ENCODE data around the gene PHLDB2. TPM values are rescaled to one million over a fixed set of nuclear protein-coding genes. Genes with fewer than 3 reads are reported as not detected.

Gene PHLDB2
- total RNA-seq, 1 experiment from 2014 or later: 90.1 TPM

GRCh38 chr3:111955876-111956275 lies 96.8 kb downstream of the PHLDB2 start:
- CTCF ChIA-PET: no interaction called here
- Histone ChIP-seq H3K4me2 (ENCODE audit: low read length) (no peak overlapping the region), H3K9me2 (replicated peaks; ENCODE audit: low read length) (no peaks in the 10 kb centered on the region), H3K36me3 (ENCODE audit: low read depth, low read length) (peaks cover 44% of the 10 kb centered on the region), H4K20me1 (ENCODE audit: low read length) (no peaks in the 10 kb centered on the region), H3K4me1 (ENCODE audit: insufficient read depth, low read length) (no peaks in the 10 kb centered on the region), H3K4me3 (ENCODE audit: low read length) (no peak overlapping the region), H3K9me3 (ENCODE audit: low read length) (no peaks in the 10 kb centered on the region), H3K9ac (ENCODE audit: low read length) (no peak overlapping the region), H3K27ac (ENCODE audit: low read length) (no peak overlapping the region), H2AFZ (ENCODE audit: low read length) (no peak overlapping the region), H3K79me2 (ENCODE audit: low read length) (no peaks in the 10 kb centered on the region), H3K27me3 (ENCODE audit: low read length) (no peaks in the 10 kb centered on the region), H3F3A (ENCODE audit: low read length, unreplicated experiment) (no peaks in the 10 kb centered on the region)
- DNase-seq (no peak), ATAC-seq (no peak)
- BruUV-seq (replicated peaks): no TSS peak
- TF ChIP-seq EZH2 (IDR thresholded peaks at IDR 0.05; ENCODE audit: low read length, unreplicated experiment): no peak
- no peak for TF ChIP-seq CTCF (conservative IDR thresholded peaks at IDR 0.05; ENCODE audit: low read depth, low read length)
- no peak for TF ChIP-seq EZH2phosphoT487 (IDR thresholded peaks at IDR 0.05; ENCODE audit: borderline replicate concordance, low read length)
- intact Hi-C loops (cut with micrococcal nuclease): no loop called here
- POLR2A ChIA-PET (ENCODE audit: unreplicated experiment): interaction anchor here (0.6 kb wide), 1 partner anchor 31 kb away, joined by 4 read pairs; no protein-coding TSS in a partner anchor

- Histone ChIP-seq H3K36me3 (ENCODE audit: low read depth, low read length) (peaks cover 41% of the 10 kb centered on the region), H2AFZ (ENCODE audit: low read length) (no peak overlapping the region)
- intact Hi-C loops (cut with micrococcal nuclease): no loop called here
Observed at GRCh38 chr3:111956449-111956848, 97.4 kb downstream of the PHLDB2 start.

More at GRCh38 chr3:111956449-111956848, 97.4 kb downstream of the PHLDB2 start:
- H3K27me3 ChIP-seq (ENCODE audit: low read length): no peaks in the 10 kb centered on the region
- no TSS peak for BruUV-seq (replicated peaks)
- no peak overlapping the region for H3K4me2 ChIP-seq (ENCODE audit: low read length)
- H3K4me3 ChIP-seq (ENCODE audit: low read length): no peak overlapping the region
- DNase-seq: no peak
- 0 out of 2 replicates have a peak, but pooled peaks cover 2% of the 10 kb centered on the region for H3K4me1 ChIP-seq (ENCODE audit: insufficient read depth, low read length)
- no peak overlapping the region for H3K27ac ChIP-seq (ENCODE audit: low read length)
- ChIA-PET CTCF (no interaction called here), POLR2A (ENCODE audit: unreplicated experiment) (interaction anchor here (0.6 kb wide), 1 partner anchor 32 kb away, joined by 4 read pairs; no protein-coding TSS in a partner anchor)
- H3K9me3 ChIP-seq (ENCODE audit: low read length): no peaks in the 10 kb centered on the region
- no peak for ATAC-seq
- TF ChIP-seq EZH2phosphoT487 (IDR thresholded peaks at IDR 0.05; ENCODE audit: borderline replicate concordance, low read length) (no peak), EZH2 (IDR thresholded peaks at IDR 0.05; ENCODE audit: low read length, unreplicated experiment) (no peak), CTCF (conservative IDR thresholded peaks at IDR 0.05; ENCODE audit: low read depth, low read length) (no peak)
- H3K79me2 ChIP-seq (ENCODE audit: low read length): no peaks in the 10 kb centered on the region
- H3K9ac ChIP-seq (ENCODE audit: low read length): no peak overlapping the region
- no peaks in the 10 kb centered on the region for H3K9me2 ChIP-seq (replicated peaks; ENCODE audit: low read length)
- H3F3A ChIP-seq (ENCODE audit: low read length, unreplicated experiment): no peaks in the 10 kb centered on the region
- H4K20me1 ChIP-seq (ENCODE audit: low read length): no peaks in the 10 kb centered on the region

Data from PC-3 (cell line).